PC-3 (cell line): Measurements from ENCODE around the gene PHF24. TPM values are rescaled to one million over a fixed set of nuclear protein-coding genes. Genes with fewer than 3 reads are reported as not detected.

Experiments
- ATAC-seq: fragments of 200-7000 bp; cut with Tn5 transposase; 2 replicates; pipeline ENCODE4 v1.9.1; 2020; ENCODE audit warnings: mild to moderate bottlenecking, moderate library complexity
- BruUV-seq: library from RNA; stranded (reverse); fragments of 400-500 nt; replicated peaks from 2 replicates; lab custom pipeline; 2021; lab: Mats Ljungman, UMichigan
- CTCF ChIA-PET: fragments of 300-600 bp; sonication (Branson Sonifier 250); formaldehyde crosslinking; loops from one replicate; lab custom pipeline; 2022; ENCODE audit warnings: antibody characterized with exemption; lab: Charles Lee
- POLR2A ChIA-PET: fragments of 300-600 bp; sonication (Branson Sonifier 250); formaldehyde crosslinking; loops from one replicate; lab custom pipeline; 2022; ENCODE audit warnings: antibody characterized with exemption; ENCODE audit not compliant: unreplicated experiment; lab: Charles Lee
- DNase-seq: peaks from one replicate; pipeline ENCODE4 v3.0.0-alpha.2; 2015
- H2AFZ ChIP-seq: fragments of 300-600 bp; sonication (generic); 2 replicates; pipeline ENCODE4 v1.6.0; 2016; ENCODE audit warnings: antibody characterized with exemption, low read length
- H3F3A ChIP-seq: fragments of 300-600 bp; sonication (generic); one replicate; pipeline ENCODE4 v1.6.0; 2017; ENCODE audit warnings: antibody characterized with exemption, low read length, control low read depth, mild to moderate bottlenecking; ENCODE audit not compliant: unreplicated experiment
- H3K27ac ChIP-seq: fragments of 300-600 bp; sonication (generic); 2 replicates; pipeline ENCODE4 v1.5.1; 2016; ENCODE audit warnings: mild to moderate bottlenecking, low read length
- H3K27me3 ChIP-seq: fragments of 300-600 bp; sonication (generic); 2 replicates; pipeline ENCODE4 v1.6.1; 2016; ENCODE audit warnings: low read length, mixed read lengths
- H3K36me3 ChIP-seq: fragments of 300-600 bp; sonication (generic); 2 replicates; pipeline ENCODE4 v1.6.1; 2016; ENCODE audit warnings: low read depth, mixed run types, low read length, mixed read lengths
- H3K4me1 ChIP-seq: fragments of 300-600 bp; sonication (generic); 2 replicates; pipeline ENCODE4 v1.5.1; 2016; ENCODE audit warnings: low read length; ENCODE audit not compliant: insufficient read depth
- H3K4me2 ChIP-seq: fragments of 300-600 bp; sonication (generic); 2 replicates; pipeline ENCODE4 v1.6.0; 2016; ENCODE audit warnings: low read length
- H3K4me3 ChIP-seq: fragments of 300-600 bp; sonication (generic); 2 replicates; pipeline ENCODE4 v1.5.1; 2016; ENCODE audit warnings: mild to moderate bottlenecking, low read length, mixed read lengths
- H3K79me2 ChIP-seq: fragments of 300-600 bp; sonication (generic); 2 replicates; pipeline ENCODE4 v1.6.1; 2017; ENCODE audit warnings: low read length, mixed read lengths
- H3K9ac ChIP-seq: fragments of 300-600 bp; sonication (generic); 2 replicates; pipeline ENCODE4 v1.6.0; 2016; ENCODE audit warnings: mild to moderate bottlenecking, low read length
- H3K9me2 ChIP-seq: fragments of 300-600 bp; sonication (generic); replicated peaks from 2 replicates; pipeline ENCODE4 v1.6.1; 2016; ENCODE audit warnings: mixed run types, low read length, mixed read lengths
- H3K9me3 ChIP-seq: fragments of 300-600 bp; sonication (generic); 2 replicates; pipeline ENCODE4 v1.6.1; 2016; ENCODE audit warnings: low read length, mixed read lengths
- H4K20me1 ChIP-seq: fragments of 300-600 bp; sonication (generic); 2 replicates; pipeline ENCODE4 v1.6.1; 2016; ENCODE audit warnings: low read length, mixed read lengths
- EZH2 ChIP-seq: fragments of 300-600 bp; sonication (generic); IDR thresholded peaks from one replicate; pipeline ENCODE4 v1.6.1; 2017; ENCODE audit warnings: antibody characterized with exemption, mild to moderate bottlenecking, low read length; ENCODE audit not compliant: unreplicated experiment
- EZH2phosphoT487 ChIP-seq: fragments of 300-600 bp; sonication (generic); IDR thresholded peaks from 2 replicates; pipeline ENCODE4 v1.6.1; 2018; ENCODE audit warnings: mild to moderate bottlenecking, antibody characterized with exemption, low read length, borderline replicate concordance
- intact Hi-C: fragments of 100-400 bp; cut with micrococcal nuclease; formaldehyde crosslinking; loops from 2 replicates; pipeline ENCODE4 v1.9.0; 2023
- total RNA-seq: library from RNA; depleted of rRNA; stranded (reverse); fragments of >200 nt; gene quantifications from 2 replicates; pipeline ENCODE4 v1.2.3, GENCODE V29; 2014
- TF ChIP-seq, protein P1 (sequence below): fragments of 300-600 bp; sonication (generic); conservative IDR thresholded peaks from 2 replicates; pipeline ENCODE4 v1.5.1; 2017; ENCODE audit warnings: antibody characterized with exemption, low read depth, mild to moderate bottlenecking, low read length

PHF24 gene
- total RNA-seq, 1 experiment from 2014 or later, result not detected

DNA sequence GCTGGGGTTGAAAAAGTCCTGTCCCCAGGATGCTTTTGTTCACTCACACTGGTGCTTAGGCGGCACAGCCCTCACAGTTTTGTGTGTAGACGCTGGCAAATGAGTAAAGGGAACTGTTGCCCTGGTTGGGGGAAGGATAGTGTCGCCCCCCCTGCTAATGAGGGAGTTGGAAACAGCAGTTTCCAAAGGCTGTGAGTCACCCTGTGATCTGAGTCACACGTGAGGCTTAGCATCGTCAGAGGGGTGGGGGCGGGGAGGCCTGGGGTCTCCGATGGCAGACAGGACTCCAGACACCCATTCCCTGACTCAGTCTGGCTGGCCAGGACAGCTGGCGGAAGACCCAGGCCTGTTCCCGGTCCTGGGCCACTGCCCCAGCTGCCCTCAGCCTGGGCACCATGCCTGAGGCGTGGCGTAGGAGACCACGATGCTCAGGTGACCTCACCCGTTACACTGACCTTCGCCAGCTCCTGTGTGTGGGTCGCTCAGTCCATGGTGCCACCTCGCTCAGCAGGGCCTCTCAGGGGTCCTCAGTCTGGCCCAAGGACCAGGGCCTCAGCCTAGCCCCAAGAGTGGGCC lies 34.4 kb downstream of the PHF24 start:
- ATAC-seq (peak; percentile 12; the same call in 1 of the 2 replicates), DNase-seq (peak; percentile 80)
- Histone ChIP-seq H3K9ac (peak overlapping the region; percentile 22; the same call in 1 of the 2 replicates), H3K27me3 (no peaks in the 10 kb centered on the region), H3K9me2 (no peaks in the 10 kb centered on the region), H3K27ac (peak overlapping the region; percentile 61), H3K4me1 (peaks cover 34% of the 10 kb centered on the region), H3K4me2 (peak overlapping the region; percentile 54), H3K9me3 (no peaks in the 10 kb centered on the region), H4K20me1 (no peaks in the 10 kb centered on the region), H2AFZ (no peak overlapping the region), H3F3A (no peaks in the 10 kb centered on the region), H3K79me2 (no peaks in the 10 kb centered on the region), H3K4me3 (no peak overlapping the region), H3K36me3 (no peaks in the 10 kb centered on the region)
- ChIA-PET POLR2A (no interaction called here), CTCF (interaction anchor here (3.0 kb wide), 1 partner anchor 93 kb away, joined by 22 read pairs; no protein-coding TSS in a partner anchor)
- BruUV-seq, result no TSS peak
- intact Hi-C loops, result no loop called here
- TF ChIP-seq EZH2phosphoT487 (no peak), EZH2 (no peak)
- TF ChIP-seq, protein P1, sequence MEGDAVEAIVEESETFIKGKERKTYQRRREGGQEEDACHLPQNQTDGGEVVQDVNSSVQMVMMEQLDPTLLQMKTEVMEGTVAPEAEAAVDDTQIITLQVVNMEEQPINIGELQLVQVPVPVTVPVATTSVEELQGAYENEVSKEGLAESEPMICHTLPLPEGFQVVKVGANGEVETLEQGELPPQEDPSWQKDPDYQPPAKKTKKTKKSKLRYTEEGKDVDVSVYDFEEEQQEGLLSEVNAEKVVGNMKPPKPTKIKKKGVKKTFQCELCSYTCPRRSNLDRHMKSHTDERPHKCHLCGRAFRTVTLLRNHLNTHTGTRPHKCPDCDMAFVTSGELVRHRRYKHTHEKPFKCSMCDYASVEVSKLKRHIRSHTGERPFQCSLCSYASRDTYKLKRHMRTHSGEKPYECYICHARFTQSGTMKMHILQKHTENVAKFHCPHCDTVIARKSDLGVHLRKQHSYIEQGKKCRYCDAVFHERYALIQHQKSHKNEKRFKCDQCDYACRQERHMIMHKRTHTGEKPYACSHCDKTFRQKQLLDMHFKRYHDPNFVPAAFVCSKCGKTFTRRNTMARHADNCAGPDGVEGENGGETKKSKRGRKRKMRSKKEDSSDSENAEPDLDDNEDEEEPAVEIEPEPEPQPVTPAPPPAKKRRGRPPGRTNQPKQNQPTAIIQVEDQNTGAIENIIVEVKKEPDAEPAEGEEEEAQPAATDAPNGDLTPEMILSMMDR, result no peak

DNA sequence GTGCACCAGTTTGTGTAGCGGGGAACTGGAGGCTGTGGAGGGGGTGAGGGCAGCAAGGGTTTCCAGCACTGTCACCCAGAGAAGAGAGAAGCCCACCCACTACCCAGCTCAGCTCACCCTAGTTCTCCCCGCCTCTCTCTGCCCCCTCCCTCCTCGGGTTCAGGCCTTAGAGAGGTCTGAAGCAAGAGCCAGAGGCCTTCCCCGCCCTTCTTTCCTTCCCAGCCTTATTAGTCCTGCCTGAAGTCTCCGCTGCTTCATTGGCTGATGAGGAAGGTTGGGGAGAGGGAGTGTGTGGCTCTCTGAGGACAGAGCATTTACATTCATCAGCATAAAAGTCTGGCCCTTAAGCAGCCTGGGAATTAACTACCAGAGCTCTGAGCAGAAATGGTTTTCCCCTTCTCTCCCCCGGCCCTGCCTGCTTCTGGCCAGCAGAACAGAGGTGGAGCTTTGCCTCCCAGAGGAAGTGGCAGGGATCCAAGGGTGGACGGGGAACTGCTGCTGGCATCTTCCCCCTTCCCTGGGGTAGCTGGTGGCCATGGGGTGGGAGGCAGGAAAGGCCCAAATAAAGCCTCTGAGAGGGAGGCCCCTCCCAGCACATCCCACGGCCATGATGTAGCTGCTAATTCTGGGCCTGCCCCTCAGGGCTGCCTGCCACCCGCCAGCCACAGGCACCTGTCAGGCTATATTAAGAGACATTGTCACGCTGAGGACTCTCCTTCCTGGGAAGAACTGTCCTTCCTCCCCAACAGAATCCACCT lies 35.6 kb downstream of the PHF24 start:
- TF ChIP-seq EZH2 (no peak), EZH2phosphoT487 (no peak)
- TF ChIP-seq, protein P1, result no peak
- Histone ChIP-seq H3K36me3 (no peaks in the 10 kb centered on the region), H4K20me1 (no peaks in the 10 kb centered on the region), H3K4me3 (no peak overlapping the region), H3K9me3 (no peaks in the 10 kb centered on the region), H3F3A (no peaks in the 10 kb centered on the region), H3K79me2 (no peaks in the 10 kb centered on the region), H3K9me2 (no peaks in the 10 kb centered on the region), H3K27me3 (no peaks in the 10 kb centered on the region), H3K9ac (no peak overlapping the region), H3K27ac (no peak overlapping the region), H2AFZ (no peak overlapping the region), H3K4me2 (no peak overlapping the region), H3K4me1 (peaks cover 34% of the 10 kb centered on the region)
- DNase-seq (no peak), ATAC-seq (no peak)
- intact Hi-C loops, result no loop called here
- BruUV-seq, result no TSS peak
- ChIA-PET CTCF (interaction anchor here (1.4 to 3.0 kb wide), 2 partner anchors 58 to 94 kb away, joined by 9 to 22 read pairs; no protein-coding TSS in a partner anchor), POLR2A (no interaction called here)
